ENCODE results near the gene SYT15B. TPM values are rescaled to one million over a fixed set of nuclear protein-coding genes. Genes with fewer than 3 reads are reported as not detected.
A peak's percentile ranks its signal among the peaks of the same experiment; 100 is the strongest.
"Not testable (repeated sequence)": the region's sequence is repeated elsewhere in the genome, so short reads cannot be mapped to it uniquely, and the experiment has no call there.

Gene SYT15B
- total RNA-seq, result 10.5 and 10.9 TPM in 2 replicates
- long read RNA-seq, full-length matches to known transcripts, result 5 of 18 reads
- long read RNA-seq, partial matches to known transcripts, result 1 of 18 reads
- long read RNA-seq, other reads (novel, unspliced or antisense), result 12 of 18 reads

DNA sequence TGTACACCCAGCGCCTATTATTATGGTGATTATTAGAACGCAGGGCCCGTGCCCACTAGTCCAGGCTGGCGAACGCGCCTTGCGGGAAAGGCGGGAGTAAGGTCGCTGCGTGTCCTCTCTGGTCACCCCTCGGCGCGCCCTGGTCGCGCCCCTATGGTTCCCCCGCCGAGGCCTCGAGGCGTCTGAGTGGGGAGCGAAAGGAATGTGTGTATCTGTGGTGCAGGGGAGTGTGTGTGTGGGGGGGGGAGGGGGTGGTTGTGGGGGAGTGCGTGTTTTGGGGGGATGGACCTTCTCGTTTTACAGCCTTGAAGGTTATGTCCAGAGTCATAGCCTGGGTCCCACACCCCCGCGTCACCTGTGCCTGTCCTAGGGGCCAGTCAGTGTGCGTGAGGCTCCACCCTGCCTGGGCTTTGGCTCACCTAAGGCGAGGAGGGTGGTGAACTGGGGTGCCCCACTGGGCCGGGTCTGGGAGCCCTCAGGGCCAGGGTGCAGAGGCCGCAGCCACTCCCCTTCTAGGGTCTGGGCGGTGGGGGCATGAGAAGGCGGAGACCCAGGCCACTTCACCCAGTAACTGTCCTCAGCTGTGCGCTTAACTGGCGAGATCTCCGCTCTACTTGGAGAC lies at the start of gene SYT15B:
Gene SYT15B (minus strand): TSS at position 39 of the 622 bp plus-strand sequence. CDS start 952 bp downstream, outside the sequence.
- not testable (repeated sequence) for H3K4me1 Mint-ChIP-seq (ENCODE audit: unreplicated experiment); H3K27me3 Mint-ChIP-seq (ENCODE audit: unreplicated experiment); H3K36me3 Mint-ChIP-seq (ENCODE audit: unreplicated experiment); H3K9me3 Mint-ChIP-seq (ENCODE audit: unreplicated experiment); DNase-seq (ENCODE audit: extremely low spot score, unreplicated experiment); H3K4me3 Mint-ChIP-seq (ENCODE audit: unreplicated experiment); H3K27ac Mint-ChIP-seq (ENCODE audit: unreplicated experiment)

DNA sequence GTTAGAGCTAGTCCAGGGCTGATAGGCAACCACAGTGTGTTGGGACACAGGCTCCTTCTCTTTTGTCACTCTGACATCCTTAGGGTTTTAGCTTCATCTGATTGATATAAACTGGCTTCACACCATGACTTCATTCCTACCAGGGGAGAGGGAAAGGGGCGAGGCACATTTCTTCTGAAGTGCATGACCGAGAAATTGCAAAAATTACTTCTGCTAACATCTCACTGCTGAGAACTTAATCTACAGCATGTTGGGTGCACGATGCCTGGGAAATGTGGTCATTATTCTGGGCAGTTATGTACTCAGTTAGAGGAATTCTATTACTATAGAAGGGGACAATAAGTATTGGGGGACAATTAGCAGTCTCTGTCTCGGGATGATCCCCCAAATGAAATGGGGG lies 16.2 kb upstream of the SYT15B start:
- H3K4me1 Mint-ChIP-seq (ENCODE audit: unreplicated experiment); H3K4me3 Mint-ChIP-seq (ENCODE audit: unreplicated experiment); H3K27ac Mint-ChIP-seq (ENCODE audit: unreplicated experiment); DNase-seq (ENCODE audit: extremely low spot score, unreplicated experiment); H3K36me3 Mint-ChIP-seq (ENCODE audit: unreplicated experiment); H3K9me3 Mint-ChIP-seq (ENCODE audit: unreplicated experiment); H3K27me3 Mint-ChIP-seq (ENCODE audit: unreplicated experiment): not testable (repeated sequence)

DNA sequence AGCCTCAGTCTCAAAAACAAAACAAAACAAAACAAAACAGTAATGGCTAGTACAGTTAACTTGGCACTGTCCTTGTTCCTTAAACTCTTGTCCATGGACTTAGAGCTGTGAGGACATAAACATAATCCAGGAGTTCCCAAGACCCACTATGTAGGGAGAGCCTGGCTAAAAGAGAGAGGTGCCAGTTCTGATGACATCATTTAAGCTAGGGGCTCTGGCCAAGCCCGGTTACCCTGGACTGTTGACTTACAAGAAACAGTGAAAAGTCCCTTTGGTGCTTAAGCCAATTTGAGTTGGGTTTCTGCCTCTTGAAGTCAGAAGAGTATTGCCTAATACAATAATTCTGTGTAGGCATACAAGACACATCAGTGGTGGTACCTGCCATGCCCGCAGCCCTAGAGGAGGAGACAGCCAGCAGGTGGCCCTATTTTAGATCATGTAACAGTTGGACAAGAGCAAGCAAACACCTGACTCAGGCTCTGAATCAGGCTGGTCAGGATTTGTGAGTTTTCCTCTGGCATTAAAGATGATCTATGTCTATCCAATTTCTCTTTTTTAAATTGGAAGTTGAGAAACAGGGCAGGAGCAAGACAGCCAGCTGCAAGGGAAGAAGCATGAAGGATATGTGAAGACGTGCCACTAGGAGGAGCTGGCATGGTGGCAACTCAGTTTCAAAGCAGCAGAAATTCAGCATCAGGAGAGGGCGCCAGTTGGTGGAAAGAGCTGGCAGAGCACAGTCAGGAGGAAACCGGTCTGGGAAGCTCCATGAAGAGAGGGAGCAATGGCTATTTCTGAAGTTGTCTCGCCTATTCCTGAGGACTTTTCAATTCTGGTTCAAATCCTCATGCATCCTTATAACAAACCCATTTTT lies 12.2 kb upstream of the SYT15B start:
- TF ChIP-seq, protein P1, sequence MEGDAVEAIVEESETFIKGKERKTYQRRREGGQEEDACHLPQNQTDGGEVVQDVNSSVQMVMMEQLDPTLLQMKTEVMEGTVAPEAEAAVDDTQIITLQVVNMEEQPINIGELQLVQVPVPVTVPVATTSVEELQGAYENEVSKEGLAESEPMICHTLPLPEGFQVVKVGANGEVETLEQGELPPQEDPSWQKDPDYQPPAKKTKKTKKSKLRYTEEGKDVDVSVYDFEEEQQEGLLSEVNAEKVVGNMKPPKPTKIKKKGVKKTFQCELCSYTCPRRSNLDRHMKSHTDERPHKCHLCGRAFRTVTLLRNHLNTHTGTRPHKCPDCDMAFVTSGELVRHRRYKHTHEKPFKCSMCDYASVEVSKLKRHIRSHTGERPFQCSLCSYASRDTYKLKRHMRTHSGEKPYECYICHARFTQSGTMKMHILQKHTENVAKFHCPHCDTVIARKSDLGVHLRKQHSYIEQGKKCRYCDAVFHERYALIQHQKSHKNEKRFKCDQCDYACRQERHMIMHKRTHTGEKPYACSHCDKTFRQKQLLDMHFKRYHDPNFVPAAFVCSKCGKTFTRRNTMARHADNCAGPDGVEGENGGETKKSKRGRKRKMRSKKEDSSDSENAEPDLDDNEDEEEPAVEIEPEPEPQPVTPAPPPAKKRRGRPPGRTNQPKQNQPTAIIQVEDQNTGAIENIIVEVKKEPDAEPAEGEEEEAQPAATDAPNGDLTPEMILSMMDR (IDR thresholded peaks at IDR 0.05), result peak; percentile 67
- H3K4me1 Mint-ChIP-seq (ENCODE audit: unreplicated experiment); H3K4me3 Mint-ChIP-seq (ENCODE audit: unreplicated experiment); H3K27ac Mint-ChIP-seq (ENCODE audit: unreplicated experiment); DNase-seq (ENCODE audit: extremely low spot score, unreplicated experiment); H3K27me3 Mint-ChIP-seq (ENCODE audit: unreplicated experiment); H3K36me3 Mint-ChIP-seq (ENCODE audit: unreplicated experiment); H3K9me3 Mint-ChIP-seq (ENCODE audit: unreplicated experiment): not testable (repeated sequence)

DNA sequence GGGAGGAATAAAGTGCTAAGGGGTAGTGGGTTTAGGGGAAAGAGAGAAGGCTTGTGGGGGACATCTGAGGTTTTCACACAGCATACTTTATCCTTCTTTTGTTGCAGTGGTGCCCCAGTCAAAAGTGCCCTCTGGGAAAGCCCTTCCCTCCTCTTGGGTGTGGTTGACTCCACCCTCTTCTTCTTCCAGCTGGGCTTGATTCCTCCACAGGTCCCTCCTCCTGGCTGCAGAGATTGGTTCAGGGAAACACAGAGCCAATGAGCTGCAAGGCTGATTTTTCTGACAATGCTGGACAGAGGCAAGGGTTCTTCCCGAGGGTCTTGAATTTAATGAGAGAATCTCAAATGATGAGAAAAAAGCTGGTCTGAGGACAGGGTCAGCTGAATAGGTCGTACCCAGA lies 7.4 kb upstream of the SYT15B start:
- not testable (repeated sequence) for H3K36me3 Mint-ChIP-seq (ENCODE audit: unreplicated experiment); DNase-seq (ENCODE audit: extremely low spot score, unreplicated experiment); H3K4me1 Mint-ChIP-seq (ENCODE audit: unreplicated experiment); H3K9me3 Mint-ChIP-seq (ENCODE audit: unreplicated experiment); H3K27me3 Mint-ChIP-seq (ENCODE audit: unreplicated experiment); H3K4me3 Mint-ChIP-seq (ENCODE audit: unreplicated experiment); H3K27ac Mint-ChIP-seq (ENCODE audit: unreplicated experiment)

DNA sequence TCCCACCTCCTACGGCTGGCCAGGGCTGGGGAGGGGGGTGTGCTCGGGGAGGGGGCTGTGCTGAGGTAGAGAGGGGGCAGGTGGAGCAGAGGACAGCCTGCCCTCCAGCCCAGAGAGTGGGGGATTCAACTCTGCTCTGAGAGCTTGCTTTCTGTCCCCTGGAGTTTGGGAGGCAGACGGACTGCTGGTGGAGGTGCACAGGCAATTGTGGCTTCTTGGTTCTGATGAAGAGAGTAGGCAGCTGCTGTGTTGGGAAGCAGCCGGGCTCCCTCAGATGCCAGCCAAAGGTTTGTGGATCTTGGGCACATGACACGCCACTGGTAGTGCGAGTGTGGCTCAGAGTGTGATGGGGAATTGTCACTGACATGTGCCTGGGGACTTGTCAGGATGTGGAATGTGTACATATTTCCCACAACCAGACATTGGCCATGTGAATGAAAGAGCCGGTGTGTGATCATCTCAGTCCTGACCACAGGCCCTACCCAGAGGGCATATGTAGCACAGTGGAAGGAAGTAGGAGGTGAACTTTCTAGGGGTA lies 5.3 kb upstream of the SYT15B start:
- H3K36me3 Mint-ChIP-seq (ENCODE audit: unreplicated experiment); H3K4me3 Mint-ChIP-seq (ENCODE audit: unreplicated experiment); H3K9me3 Mint-ChIP-seq (ENCODE audit: unreplicated experiment); H3K27ac Mint-ChIP-seq (ENCODE audit: unreplicated experiment); H3K4me1 Mint-ChIP-seq (ENCODE audit: unreplicated experiment); H3K27me3 Mint-ChIP-seq (ENCODE audit: unreplicated experiment); DNase-seq (ENCODE audit: extremely low spot score, unreplicated experiment): not testable (repeated sequence)

DNA sequence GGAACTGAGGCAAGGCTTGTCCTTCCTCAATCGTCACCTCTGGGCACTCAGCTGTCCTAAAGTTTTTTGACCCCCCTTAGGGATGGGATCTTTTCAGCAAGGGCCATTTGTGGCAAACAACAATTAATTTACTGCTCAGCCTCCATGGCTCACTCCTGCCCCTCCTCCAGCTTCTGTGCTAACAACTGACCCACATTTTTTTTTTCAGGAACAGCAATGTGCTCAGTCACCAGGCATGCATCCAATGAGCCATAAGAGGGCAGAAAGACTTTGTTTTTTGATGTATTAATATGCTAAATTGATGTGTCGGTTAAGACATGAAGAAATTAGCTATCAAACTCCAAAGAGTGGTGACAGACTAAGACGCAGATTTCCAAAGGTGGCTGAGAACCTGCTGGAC lies 4.7 kb upstream of the SYT15B start:
- TF ChIP-seq, protein P1 (IDR thresholded peaks at IDR 0.05), result peak; percentile 9
- not testable (repeated sequence) for H3K27ac Mint-ChIP-seq (ENCODE audit: unreplicated experiment); DNase-seq (ENCODE audit: extremely low spot score, unreplicated experiment)

DNA sequence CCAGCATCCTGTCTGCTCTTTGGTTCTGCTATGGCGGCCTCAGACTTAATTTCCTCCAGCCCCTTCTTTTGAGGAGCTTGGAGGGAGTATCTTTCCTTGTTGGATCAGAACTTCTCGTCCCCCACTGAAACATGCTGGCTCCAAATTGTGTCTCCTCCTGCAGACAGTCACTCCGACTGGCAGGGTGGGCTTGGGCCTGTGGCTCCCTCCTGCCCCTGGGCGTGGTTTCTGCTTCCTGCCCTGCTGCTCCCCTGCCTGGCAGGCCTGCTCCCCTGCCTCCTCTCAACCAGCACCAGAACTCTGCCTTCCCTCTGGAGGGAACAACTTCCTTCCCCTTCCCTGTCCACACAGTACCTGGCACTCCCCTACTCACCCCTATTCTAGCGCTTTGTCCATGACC lies 3.8 kb upstream of the SYT15B start:
- H3K4me3 Mint-ChIP-seq (ENCODE audit: unreplicated experiment); H3K4me1 Mint-ChIP-seq (ENCODE audit: unreplicated experiment); H3K27ac Mint-ChIP-seq (ENCODE audit: unreplicated experiment); H3K36me3 Mint-ChIP-seq (ENCODE audit: unreplicated experiment); DNase-seq (ENCODE audit: extremely low spot score, unreplicated experiment); H3K9me3 Mint-ChIP-seq (ENCODE audit: unreplicated experiment); H3K27me3 Mint-ChIP-seq (ENCODE audit: unreplicated experiment): not testable (repeated sequence)

More for the DNA sequence above, 4.7 kb upstream of the SYT15B start:
- H3K4me1 Mint-ChIP-seq (ENCODE audit: unreplicated experiment); H3K4me3 Mint-ChIP-seq (ENCODE audit: unreplicated experiment); H3K36me3 Mint-ChIP-seq (ENCODE audit: unreplicated experiment); H3K27me3 Mint-ChIP-seq (ENCODE audit: unreplicated experiment); H3K9me3 Mint-ChIP-seq (ENCODE audit: unreplicated experiment): not testable (repeated sequence)

DNA sequence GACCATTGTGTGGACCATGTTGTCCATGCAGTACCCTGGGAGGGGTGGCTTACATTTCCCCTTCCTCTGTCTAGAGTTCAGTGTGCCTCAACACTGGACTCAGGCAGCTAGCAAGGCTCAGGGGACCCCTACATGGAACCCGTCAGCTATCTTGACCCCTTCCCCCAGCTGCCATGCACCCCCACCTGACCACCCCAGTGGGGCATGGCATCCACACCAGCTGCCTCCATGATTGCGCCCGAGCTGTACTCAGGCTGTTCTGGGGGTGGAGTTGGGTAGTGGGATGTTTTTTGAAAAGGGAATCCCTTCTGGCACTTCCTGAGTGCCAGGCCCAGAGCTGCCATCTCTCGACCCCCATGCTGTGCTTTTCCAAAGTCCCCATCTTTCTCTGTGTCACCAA lies 1.8 kb upstream of the SYT15B start:
- H3K27me3 Mint-ChIP-seq (ENCODE audit: unreplicated experiment); DNase-seq (ENCODE audit: extremely low spot score, unreplicated experiment); H3K9me3 Mint-ChIP-seq (ENCODE audit: unreplicated experiment); H3K27ac Mint-ChIP-seq (ENCODE audit: unreplicated experiment); H3K36me3 Mint-ChIP-seq (ENCODE audit: unreplicated experiment); H3K4me3 Mint-ChIP-seq (ENCODE audit: unreplicated experiment); H3K4me1 Mint-ChIP-seq (ENCODE audit: unreplicated experiment): not testable (repeated sequence)

DNA sequence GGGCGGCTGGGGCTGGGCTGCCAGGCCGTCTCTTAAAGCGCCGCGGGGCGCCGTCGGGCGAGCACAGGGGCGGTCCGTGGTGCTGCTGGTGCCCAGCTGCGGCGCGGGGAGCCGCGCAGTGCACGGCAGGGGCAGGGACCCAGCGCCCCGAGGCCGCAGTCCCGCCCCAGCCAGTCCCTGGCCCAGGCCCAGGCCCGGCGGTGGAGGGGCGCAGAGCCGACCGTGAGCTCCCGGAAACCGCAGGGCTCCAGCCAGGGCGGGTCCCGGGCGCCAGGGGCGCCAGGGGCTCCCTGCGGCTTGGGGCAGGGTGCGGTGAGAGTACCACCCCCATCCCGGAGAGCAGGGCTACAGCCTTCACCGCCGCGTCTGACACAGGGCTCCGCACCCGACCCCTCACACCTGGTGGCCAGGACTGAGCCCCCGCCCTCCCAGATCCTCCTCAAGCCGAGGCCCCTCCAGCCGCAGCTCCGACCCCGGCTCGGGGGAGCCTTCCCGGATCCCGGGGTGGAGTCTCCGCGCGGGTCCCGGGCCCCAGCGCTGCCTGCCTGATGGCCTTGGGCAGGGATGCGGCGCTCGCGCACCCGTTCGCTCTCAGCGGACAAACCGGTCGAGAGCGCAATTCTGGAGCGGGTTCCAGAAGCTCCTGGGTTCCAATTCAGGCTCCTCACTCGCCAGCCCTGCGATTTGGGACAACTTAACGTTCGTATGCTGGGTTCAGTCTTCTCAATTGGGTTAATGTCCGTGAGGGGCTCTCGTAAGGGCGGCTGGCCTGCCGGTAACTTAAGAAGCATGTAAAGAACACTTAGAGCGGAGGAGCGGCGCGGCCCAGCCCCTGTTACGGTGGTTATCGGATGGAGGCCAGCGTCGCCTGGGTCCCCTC lies 478 bp downstream of the SYT15B start:
- H3K27me3 Mint-ChIP-seq (ENCODE audit: unreplicated experiment); H3K27ac Mint-ChIP-seq (ENCODE audit: unreplicated experiment); H3K36me3 Mint-ChIP-seq (ENCODE audit: unreplicated experiment); DNase-seq (ENCODE audit: extremely low spot score, unreplicated experiment); H3K9me3 Mint-ChIP-seq (ENCODE audit: unreplicated experiment); H3K4me3 Mint-ChIP-seq (ENCODE audit: unreplicated experiment); H3K4me1 Mint-ChIP-seq (ENCODE audit: unreplicated experiment): not testable (repeated sequence)

Measured in osteocyte (in vitro differentiated cells).